Esophagus muscularis mucosa (tissue), 4 donors: ENCODE data around the gene DOCK3. TPM values are rescaled to one million over a fixed set of nuclear protein-coding genes. Genes with fewer than 3 reads are reported as not detected.
A peak's percentile ranks its signal among the peaks of the same experiment; 100 is the strongest.

Experiments
- DNase-seq: peaks from one replicate; pipeline ENCODE4 v3.0.0-alpha.2; 2017; ENCODE audit errors: extremely low spot score
- H3K27ac ChIP-seq, 4 donors: fragments of 200-600 bp; sonication (generic); replicated peaks in 1 of 4; 1 replicate in 3 of 4; 2 replicates in 1 of 4; pipeline ENCODE4 v1.5.1; 2016 to 2019; ENCODE audit warnings: mild to moderate bottlenecking in 1 of 4
- H3K27me3 ChIP-seq, 4 donors: fragments of 200-600 bp; sonication (generic); one replicate each; pipeline versions ENCODE4 v1.5.1 to v1.6.0; 2016 to 2019
- H3K36me3 ChIP-seq, 4 donors: fragments of 200-600 bp; sonication (generic); one replicate each; pipeline ENCODE4 v1.5.1; 2016 to 2019
- H3K4me1 ChIP-seq, 4 donors: fragments of 200-600 bp; sonication (generic); one replicate each; pipeline ENCODE4 v1.5.1; 2016 to 2019
- H3K4me3 ChIP-seq, 4 donors: fragments of 200-600 bp; sonication (generic); 1 replicate in 2 of 4; 2 replicates in 2 of 4; pipeline ENCODE4 v1.5.1; 2016 to 2019; ENCODE audit warnings: mild to moderate bottlenecking in 4 of 4, moderate library complexity in 1 of 4
- H3K9me3 ChIP-seq, 4 donors: fragments of 200-600 bp; sonication (generic); 1 replicate in 3 of 4; 2 replicates in 1 of 4; pipeline ENCODE4 v1.5.1; 2016 to 2019
- EP300 ChIP-seq: sonication (generic); formaldehyde crosslinking; IDR thresholded peaks from one replicate; pipeline ENCODE4 v1.6.1; 2017; ENCODE audit warnings: antibody characterized with exemption
- POLR2A ChIP-seq: fragments of 450-650 bp; IDR thresholded peaks from one replicate; pipeline ENCODE4 v1.6.1; 2017; ENCODE audit warnings: antibody characterized with exemption, moderate library complexity, mild to moderate bottlenecking, low read depth
- POLR2AphosphoS5 ChIP-seq, 2 donors: sonication (generic); formaldehyde crosslinking; IDR thresholded peaks; one replicate each; pipeline ENCODE4 v1.6.1; 2017; ENCODE audit warnings: antibody characterized with exemption in 2 of 2
- WGBS: methylation state at CpG from one replicate; pipeline ENCODE4 v1.1.5; 2018; 5-methylcytosine and 5-hydroxymethylcytosine counted together
- intact Hi-C: fragments of 100-400 bp; cut with DNase I; formaldehyde crosslinking; loops from one replicate; pipeline ENCODE4 v1.15.1; 2023
- total RNA-seq, 4 donors: library from RNA; depleted of rRNA; stranded (reverse); fragments of >200 nt; gene quantifications; one replicate each; pipeline versions ENCODE4 v1.1.0 to v1.2.1, GENCODE V29; 2016
- TF ChIP-seq, protein P1 (sequence below), 3 experiments: fragments of 200-600 bp in 2 of 3; fragments of 450-650 bp in 1 of 3; sonication (generic) in 2 of 3; IDR thresholded peaks; one replicate each; pipeline ENCODE4 v1.5.1; 2017 to 2019; ENCODE audit warnings: antibody characterized with exemption in 3 of 3, mild to moderate bottlenecking in 2 of 3, moderate library complexity in 1 of 3

Gene DOCK3
- total RNA-seq, 4 donors from 2014 or later = 5.4 to 10.6 (median 7.2) TPM

- Histone ChIP-seq H3K36me3 (no peaks in the 10 kb centered on the region), H3K4me1 (peaks cover 0 to 49% (median 38%) of the 10 kb centered on the region in 4 donors), H3K4me3 (no peak overlapping the region), H3K27ac (no peak overlapping the region), H3K9me3 (no peaks in the 10 kb centered on the region), H3K27me3 (no peaks in the 10 kb centered on the region)
- intact Hi-C loops = loop anchor here (10.0 kb wide), 1 partner anchor 275 kb away; no protein-coding TSS in a partner anchor
- 73% methylated on average over 3 of the region's 3 CpGs for WGBS
- no peak for TF ChIP-seq POLR2A
- TF ChIP-seq, protein P1, sequence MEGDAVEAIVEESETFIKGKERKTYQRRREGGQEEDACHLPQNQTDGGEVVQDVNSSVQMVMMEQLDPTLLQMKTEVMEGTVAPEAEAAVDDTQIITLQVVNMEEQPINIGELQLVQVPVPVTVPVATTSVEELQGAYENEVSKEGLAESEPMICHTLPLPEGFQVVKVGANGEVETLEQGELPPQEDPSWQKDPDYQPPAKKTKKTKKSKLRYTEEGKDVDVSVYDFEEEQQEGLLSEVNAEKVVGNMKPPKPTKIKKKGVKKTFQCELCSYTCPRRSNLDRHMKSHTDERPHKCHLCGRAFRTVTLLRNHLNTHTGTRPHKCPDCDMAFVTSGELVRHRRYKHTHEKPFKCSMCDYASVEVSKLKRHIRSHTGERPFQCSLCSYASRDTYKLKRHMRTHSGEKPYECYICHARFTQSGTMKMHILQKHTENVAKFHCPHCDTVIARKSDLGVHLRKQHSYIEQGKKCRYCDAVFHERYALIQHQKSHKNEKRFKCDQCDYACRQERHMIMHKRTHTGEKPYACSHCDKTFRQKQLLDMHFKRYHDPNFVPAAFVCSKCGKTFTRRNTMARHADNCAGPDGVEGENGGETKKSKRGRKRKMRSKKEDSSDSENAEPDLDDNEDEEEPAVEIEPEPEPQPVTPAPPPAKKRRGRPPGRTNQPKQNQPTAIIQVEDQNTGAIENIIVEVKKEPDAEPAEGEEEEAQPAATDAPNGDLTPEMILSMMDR (IDR thresholded peaks at IDR 0.05) = peak; percentile 52 to 67 (median 55)
- DNase-seq = no peak
Observed at GRCh38 chr3:51099794-51100535, 425.2 kb downstream of the DOCK3 start.

DNA sequence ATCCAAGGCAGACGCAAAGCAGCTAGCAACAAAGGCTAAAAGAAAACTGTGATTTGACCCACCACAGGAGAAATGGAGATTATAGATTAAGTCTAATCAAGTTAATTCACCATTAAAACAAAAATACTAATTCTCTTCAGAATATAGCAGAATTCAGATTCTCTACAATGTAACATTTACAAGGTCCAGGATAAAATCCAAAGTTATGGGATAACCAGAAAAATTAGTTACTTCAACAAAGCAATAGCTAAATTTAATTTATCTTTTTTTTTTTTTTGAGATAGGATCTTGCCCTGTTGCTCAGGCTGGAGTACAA, 425.8 kb downstream of the DOCK3 start:
- intact Hi-C loops = loop anchor here (10.0 kb wide), 1 partner anchor 274 kb away; no protein-coding TSS in a partner anchor
- no peak overlapping the region for H3K4me3 ChIP-seq
- no peaks in the 10 kb centered on the region for H3K27me3 ChIP-seq
- no peak for DNase-seq
- no peak overlapping the region for H3K27ac ChIP-seq
- 66% methylated on average over 1 of the region's 1 CpG for WGBS
- peaks cover 0 to 49% (median 38%) of the 10 kb centered on the region in 4 donors for H3K4me1 ChIP-seq
- TF ChIP-seq POLR2AphosphoS5 (IDR thresholded peaks at IDR 0.05) = no peak
- no peaks in the 10 kb centered on the region for H3K36me3 ChIP-seq
- no peaks in the 10 kb centered on the region for H3K9me3 ChIP-seq

GRCh38 chr3:51102396-51102795, 427.7 kb downstream of the DOCK3 start:
- H3K36me3 ChIP-seq = no peaks in the 10 kb centered on the region
- H3K27me3 ChIP-seq = no peaks in the 10 kb centered on the region
- TF ChIP-seq, protein P1 (IDR thresholded peaks at IDR 0.05) = no peak
- no peak for TF ChIP-seq EP300
- no peak for TF ChIP-seq POLR2A
- TF ChIP-seq POLR2AphosphoS5 (IDR thresholded peaks at IDR 0.05) = no peak
- H3K9me3 ChIP-seq = no peaks in the 10 kb centered on the region
- WGBS = 23% methylated on average over 1 of the region's 1 CpG
- H3K4me3 ChIP-seq = no peak overlapping the region
- DNase-seq = no peak
- H3K27ac ChIP-seq = peak overlapping the region; percentile 9 to 53 (median 36)
- intact Hi-C loops = loop anchor here (10.0 kb wide), 1 partner anchor 272 kb away; no protein-coding TSS in a partner anchor
- H3K4me1 ChIP-seq = peaks cover 0 to 49% (median 38%) of the 10 kb centered on the region in 4 donors

DNA sequence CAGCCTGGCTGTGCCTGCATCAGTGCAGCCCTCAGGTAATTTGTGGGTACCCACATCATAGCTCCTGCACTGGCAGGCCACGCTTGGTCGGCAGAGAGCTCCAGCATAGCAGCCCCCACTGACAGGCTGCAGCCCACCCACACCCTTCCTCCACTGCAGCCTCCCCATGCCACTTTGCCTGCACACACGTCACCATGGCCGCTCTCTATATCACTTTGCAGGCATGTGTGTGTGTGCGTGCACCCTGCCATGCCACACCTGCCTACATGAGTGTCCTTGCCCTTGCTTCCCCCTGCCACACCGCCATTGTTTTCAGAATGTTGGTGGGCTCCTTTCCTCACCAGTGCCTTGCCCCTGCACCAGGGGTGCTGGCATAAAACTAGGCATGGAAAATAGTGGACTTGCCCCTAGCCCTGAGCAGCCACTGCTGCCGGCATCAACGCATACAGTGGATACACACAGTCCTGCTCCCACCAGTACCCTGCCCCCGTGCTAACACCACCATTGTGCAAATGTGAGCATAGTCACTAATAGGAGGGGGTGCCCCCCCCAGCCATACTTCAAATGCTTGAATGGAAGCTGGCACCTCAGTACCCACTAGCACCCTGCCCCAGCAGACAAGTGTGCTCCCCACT, 431.6 kb downstream of the DOCK3 start:
- no peaks in the 10 kb centered on the region for H3K9me3 ChIP-seq
- no peaks in the 10 kb centered on the region for H3K27me3 ChIP-seq
- no peaks in the 10 kb centered on the region for H3K36me3 ChIP-seq
- 96% methylated on average over 9 of the region's 9 CpGs for WGBS
- H3K27ac ChIP-seq = no peak overlapping the region
- H3K4me1 ChIP-seq = peaks cover 0 to 26% (median 19%) of the 10 kb centered on the region in 4 donors
- intact Hi-C loops = loop anchor here (10.0 kb wide), 1 partner anchor 268 kb away; no protein-coding TSS in a partner anchor
- DNase-seq = no peak
- TF ChIP-seq POLR2A = no peak
- TF ChIP-seq EP300 = no peak
- TF ChIP-seq, protein P1 (IDR thresholded peaks at IDR 0.05) = no peak
- no peak for TF ChIP-seq POLR2AphosphoS5 (IDR thresholded peaks at IDR 0.05)
- H3K4me3 ChIP-seq = no peak overlapping the region

DNA sequence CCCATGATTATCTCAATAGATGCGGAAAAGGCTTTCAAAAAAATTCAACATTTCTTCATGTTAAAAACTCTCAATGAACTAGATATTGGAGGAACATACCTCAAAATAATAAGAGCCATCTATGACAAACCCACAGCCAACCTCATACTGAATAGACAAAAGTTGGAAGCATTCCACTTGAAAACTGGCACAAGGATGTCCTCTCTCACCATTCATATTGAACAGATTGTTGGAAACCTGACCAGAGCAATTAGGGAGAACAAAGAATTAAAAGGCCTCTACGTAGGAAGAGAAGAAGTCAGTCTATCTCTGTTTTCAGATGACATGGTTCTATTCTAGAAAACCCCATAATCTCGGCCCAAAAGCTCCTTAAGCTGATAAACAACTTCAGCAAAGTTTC, 435.9 kb downstream of the DOCK3 start:
- Histone ChIP-seq H3K4me3 (no peak overlapping the region), H3K36me3 (no peaks in the 10 kb centered on the region), H3K27me3 (no peaks in the 10 kb centered on the region), H3K27ac (no peak overlapping the region), H3K9me3 (peaks cover 0 to 10% (median 1%) of the 10 kb centered on the region in 4 donors), H3K4me1 (no peaks in the 10 kb centered on the region)
- WGBS = 74% methylated on average over 3 of the region's 3 CpGs
- DNase-seq = no peak
- TF ChIP-seq, protein P1 (IDR thresholded peaks at IDR 0.05) = no peak
- TF ChIP-seq POLR2AphosphoS5 (IDR thresholded peaks at IDR 0.05) (no peak), EP300 (no peak), POLR2A (no peak)
- intact Hi-C loops = no loop called here
